GM06990 (cell line): ENCODE measurements around the gene KCNC4.

Experiments used
- DNase-seq: peaks from one replicate; pipeline ENCODE4 v3.0.0-alpha.2; 2011; ENCODE audit not compliant: insufficient read length; ENCODE audit errors: extremely low read depth
- H3K27me3 ChIP-seq: replicated peaks from 2 replicates; pipeline ENCODE4 v1.6.0; 2011; ENCODE audit warnings: low read length; ENCODE audit not compliant: control insufficient read depth, insufficient read depth
- H3K36me3 ChIP-seq: 2 replicates; pipeline ENCODE4 v1.5.1; 2011; ENCODE audit warnings: low read length; ENCODE audit not compliant: control insufficient read depth, insufficient read depth
- H3K4me3 ChIP-seq: replicated peaks from 2 replicates; pipeline ENCODE4 v1.5.1; 2011; ENCODE audit warnings: low read depth, mild to moderate bottlenecking, control low read depth, low read length
- TF ChIP-seq, protein P1 (sequence below): IDR thresholded peaks from 2 replicates; pipeline ENCODE4 v1.5.1; 2011; ENCODE audit warnings: low read length, control low read depth, mild to moderate bottlenecking, inconsistent platforms; ENCODE audit not compliant: insufficient read depth, poor library complexity, severe bottlenecking

The KCNC4 gene

DNA sequence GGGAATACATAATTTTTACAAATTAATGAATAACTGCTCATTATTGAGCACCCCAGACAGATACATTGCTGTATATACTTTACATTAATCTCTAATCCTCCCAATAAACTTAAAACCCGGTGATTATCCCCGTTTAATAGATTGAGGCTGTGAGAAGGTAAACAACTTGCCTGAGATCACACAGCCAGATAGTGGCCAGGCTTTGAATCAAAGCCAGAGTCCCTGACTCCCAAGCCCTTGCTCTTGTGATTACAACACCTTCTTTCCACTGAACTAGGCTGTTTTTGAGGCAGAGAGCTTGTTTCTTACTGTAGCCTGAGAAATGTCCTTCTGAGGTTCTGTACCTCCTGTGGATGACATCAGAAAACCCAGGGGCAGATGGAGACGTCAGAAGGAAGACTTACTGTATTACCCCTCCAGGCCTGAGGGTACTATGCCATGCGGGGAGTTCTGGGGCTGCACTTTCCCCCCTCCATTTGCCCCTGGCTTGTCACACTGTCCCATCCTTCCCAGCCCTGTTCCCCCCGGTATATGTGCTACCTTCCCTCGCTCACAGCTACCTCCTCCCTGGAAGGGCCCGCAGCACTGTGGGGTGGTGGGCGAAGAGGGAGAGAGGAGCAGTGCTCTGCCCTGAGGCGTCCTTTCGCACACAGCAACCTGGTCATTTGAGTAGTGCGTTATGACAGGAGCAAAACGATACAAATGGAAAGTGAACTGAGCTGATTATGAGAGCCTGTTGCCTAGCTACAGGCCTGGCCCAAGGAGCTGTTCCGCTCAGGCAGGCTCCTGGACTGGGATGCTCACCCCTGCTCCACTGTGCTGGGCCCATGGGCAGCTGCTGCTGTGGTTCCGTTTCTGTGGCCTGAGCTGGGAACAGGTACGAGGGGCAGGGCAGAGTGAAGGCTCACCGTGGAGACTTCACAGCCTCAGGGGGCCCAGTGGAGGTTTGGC, 4.6 kb downstream of the KCNC4 start:
- DNase-seq: no peak
- H3K36me3 ChIP-seq: no peaks in the 10 kb centered on the region
- peaks cover 3% of the 10 kb centered on the region for H3K27me3 ChIP-seq
- TF ChIP-seq, protein P1, sequence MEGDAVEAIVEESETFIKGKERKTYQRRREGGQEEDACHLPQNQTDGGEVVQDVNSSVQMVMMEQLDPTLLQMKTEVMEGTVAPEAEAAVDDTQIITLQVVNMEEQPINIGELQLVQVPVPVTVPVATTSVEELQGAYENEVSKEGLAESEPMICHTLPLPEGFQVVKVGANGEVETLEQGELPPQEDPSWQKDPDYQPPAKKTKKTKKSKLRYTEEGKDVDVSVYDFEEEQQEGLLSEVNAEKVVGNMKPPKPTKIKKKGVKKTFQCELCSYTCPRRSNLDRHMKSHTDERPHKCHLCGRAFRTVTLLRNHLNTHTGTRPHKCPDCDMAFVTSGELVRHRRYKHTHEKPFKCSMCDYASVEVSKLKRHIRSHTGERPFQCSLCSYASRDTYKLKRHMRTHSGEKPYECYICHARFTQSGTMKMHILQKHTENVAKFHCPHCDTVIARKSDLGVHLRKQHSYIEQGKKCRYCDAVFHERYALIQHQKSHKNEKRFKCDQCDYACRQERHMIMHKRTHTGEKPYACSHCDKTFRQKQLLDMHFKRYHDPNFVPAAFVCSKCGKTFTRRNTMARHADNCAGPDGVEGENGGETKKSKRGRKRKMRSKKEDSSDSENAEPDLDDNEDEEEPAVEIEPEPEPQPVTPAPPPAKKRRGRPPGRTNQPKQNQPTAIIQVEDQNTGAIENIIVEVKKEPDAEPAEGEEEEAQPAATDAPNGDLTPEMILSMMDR: no peak
- H3K4me3 ChIP-seq: no peak overlapping the region

DNA sequence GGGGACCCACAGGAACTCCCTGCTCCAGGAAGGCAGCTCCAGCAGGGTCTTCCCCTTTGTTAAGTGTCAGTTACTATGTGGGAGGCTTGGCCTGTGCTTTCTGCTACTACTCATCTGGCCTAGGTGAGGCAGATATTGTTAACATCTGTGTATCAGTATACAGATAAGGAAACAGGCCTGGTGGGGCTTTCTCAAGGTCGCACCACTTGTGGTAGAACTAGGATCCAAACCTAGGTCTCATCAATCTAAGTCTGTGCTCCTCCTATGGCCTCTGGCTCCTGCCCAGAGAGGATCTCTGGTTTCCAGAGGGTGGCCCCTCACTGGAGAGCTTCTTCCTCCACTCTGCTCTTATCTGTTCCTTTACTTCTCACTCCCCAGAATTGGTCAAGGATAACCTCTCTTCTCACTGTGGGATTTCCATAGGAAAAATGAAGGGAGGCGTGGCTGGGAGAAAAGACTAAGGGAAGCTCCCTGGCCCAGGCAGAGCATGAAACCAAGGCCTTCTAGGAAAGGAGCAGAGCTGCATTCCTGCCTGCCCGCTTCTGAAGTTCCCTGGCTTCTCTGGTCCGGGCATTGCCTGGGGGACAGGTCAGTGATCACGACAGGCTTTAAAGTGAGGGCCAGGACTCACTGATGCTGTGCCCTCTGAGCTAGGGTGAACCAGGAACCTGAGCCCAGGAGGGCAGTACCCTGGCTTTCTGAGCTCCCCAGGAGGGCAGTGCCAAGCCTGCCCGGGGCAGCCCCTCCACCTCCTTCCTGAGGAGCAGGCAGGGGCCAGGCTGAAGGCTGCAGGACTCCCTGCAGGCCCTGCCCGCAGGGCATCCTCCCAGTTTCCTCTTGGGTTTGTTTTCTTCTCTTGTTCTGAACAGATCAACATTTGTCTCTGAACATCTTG, 5.8 kb downstream of the KCNC4 start:
- Histone ChIP-seq H3K4me3 (no peak overlapping the region), H3K36me3 (no peaks in the 10 kb centered on the region), H3K27me3 (peaks cover 3% of the 10 kb centered on the region)
- no peak for DNase-seq
- TF ChIP-seq, protein P1: no peak

DNA sequence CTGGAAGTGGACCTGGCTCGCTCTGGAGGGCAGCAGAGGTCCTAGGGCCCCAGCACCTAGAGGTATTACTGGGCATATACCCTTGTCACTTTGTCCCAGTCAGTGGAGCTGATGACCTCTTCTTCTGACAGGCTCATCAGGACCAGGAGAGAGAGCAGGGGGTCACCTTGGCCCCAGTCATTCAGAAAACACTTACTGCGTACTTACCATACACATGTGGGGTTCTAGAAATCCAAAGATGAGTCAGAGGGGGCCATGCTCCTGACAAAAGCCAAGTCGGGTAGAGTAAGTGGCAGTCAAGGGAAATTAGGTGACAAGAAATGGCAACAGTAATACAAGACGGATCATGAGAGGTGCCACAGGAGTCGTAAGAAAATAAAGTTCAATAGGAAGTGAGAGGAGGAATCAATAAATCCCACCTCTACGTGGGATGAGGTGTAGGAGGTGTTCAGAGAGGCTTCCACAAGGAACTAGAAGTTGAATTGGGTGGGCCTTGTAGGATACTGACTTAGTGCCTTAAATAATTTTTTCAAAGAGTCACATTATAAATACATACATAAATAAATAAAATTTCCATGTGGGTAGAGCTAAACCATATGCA, 6.8 kb downstream of the KCNC4 start:
- no peaks in the 10 kb centered on the region for H3K36me3 ChIP-seq
- peaks cover 3% of the 10 kb centered on the region for H3K27me3 ChIP-seq
- TF ChIP-seq, protein P1: no peak
- no peak overlapping the region for H3K4me3 ChIP-seq
- no peak for DNase-seq

DNA sequence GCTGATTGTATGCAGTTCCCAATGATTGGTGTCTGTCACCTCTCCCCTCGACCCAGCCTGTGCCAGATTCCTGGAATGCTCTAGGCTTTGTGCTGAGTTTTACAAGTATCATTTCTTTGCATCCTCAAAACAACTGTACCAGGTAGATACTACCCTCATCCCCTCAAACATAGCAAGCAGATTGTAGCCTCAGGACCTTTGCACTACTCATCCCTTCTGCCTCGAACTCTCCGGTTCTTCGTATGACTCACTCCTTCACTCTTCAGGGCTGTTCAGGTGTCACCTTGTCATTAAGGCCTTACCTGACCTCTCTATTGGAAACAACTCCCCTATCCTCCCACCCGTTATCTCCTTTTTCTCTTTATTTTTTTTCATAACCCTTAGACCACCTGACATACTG, 8.0 kb downstream of the KCNC4 start:
- Histone ChIP-seq H3K27me3 (no peaks in the 10 kb centered on the region), H3K4me3 (no peak overlapping the region), H3K36me3 (no peaks in the 10 kb centered on the region)
- TF ChIP-seq, protein P1: no peak
- no peak for DNase-seq

DNA sequence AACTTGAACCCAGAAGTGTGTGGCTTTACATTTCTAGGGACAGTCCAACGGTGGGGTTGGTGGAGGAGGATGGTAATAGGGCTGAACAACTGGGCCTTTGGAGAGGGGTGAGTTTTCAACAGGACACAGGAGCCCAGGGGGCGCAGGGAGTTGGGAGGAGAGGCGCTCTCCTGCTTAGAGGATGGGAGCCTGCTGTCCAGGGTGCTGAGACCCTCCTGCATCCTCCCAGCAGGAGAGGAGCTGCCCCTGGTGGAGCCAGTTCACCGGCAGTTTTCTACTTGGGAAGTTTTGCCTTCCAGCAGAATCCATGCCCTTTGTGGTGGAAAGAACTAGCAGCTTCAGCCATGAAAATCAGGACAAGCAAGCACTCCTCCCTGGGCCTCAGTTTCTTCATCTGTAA, 8.6 kb downstream of the KCNC4 start:
- no peak for DNase-seq
- TF ChIP-seq, protein P1: no peak
- Histone ChIP-seq H3K36me3 (no peaks in the 10 kb centered on the region), H3K4me3 (no peak overlapping the region), H3K27me3 (no peaks in the 10 kb centered on the region)
